Activated naive CD4-positive, alpha-beta T cell treated with Interleukin-2 at 50 U/mL for 16 hours (primary cell): ENCODE data around the gene TBX15.
"Not testable (repeated sequence)": the region's sequence is repeated elsewhere in the genome, so short reads cannot be mapped to it uniquely, and the experiment has no call there.

Experiments
- DNase-seq: peaks from one replicate; pipeline ENCODE4 v3.0.0-alpha.2; 2020

The TBX15 gene

GRCh38 chr1:118923319-118923718 is 64.8 kb downstream of the TBX15 start:
- DNase-seq: no peak

DNA sequence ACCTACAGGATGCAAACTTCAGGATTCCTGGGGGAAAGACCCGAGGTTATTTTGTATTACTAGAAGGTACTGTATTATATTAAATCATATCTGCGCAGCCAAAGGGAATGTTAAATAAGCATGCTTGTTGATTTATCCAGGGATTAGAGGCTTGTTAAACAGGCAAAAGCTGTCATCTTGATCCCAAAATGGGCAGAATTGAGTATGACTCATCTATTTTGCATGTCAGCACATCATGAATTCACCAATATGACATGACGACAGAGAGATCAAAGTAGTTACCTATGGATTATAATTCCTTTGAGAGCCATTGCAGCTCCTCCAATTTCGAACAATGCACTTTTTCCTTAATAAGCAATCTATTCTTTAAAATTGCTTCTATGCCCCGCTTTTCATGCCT is 66.1 kb downstream of the TBX15 start:
- no peak for DNase-seq

GRCh38 chr1:118920124-118920717 is 67.9 kb downstream of the TBX15 start:
- no peak for DNase-seq

DNA sequence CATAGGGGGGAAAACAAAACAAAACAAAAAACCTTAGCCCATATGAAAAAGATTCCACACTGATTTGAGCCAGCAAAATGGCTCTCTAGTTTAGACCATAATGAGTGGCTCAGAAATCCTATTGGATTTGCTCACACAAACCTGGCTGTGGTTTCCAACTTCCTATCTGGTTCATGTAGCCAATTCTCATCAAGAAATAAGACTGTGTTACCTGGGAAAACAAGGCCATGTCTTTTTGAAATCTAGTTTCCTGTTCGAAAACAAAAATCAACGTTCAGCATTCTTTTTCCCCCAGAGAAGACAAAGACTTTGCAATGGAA is 69.2 kb downstream of the TBX15 start:
- DNase-seq: no peak

- DNase-seq: no peak
Measured at GRCh38 chr1:118918230-118918939, 69.8 kb downstream of the TBX15 start.

DNA sequence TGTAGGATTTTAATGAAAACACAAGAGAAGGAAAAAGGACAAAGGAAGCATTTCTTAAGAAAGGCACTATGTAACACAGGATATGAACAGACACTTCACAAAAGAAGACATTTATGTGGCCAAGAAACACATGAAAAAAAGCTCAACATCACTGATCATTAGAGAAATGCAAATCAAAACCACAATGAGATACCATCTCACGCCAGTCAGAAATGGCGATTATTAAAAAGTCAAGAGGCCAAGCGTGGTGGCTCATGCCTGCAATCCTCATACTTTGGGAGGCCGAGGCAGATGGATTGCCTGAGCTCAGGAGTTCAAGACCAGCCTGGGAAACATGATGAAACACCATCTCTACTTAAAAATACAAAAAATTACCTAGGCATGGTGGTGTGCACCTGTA is 71.8 kb downstream of the TBX15 start:
- not testable (repeated sequence) for DNase-seq

- no peak for DNase-seq
Measured at GRCh38 chr1:118914379-118915161, 73.6 kb downstream of the TBX15 start.

DNA sequence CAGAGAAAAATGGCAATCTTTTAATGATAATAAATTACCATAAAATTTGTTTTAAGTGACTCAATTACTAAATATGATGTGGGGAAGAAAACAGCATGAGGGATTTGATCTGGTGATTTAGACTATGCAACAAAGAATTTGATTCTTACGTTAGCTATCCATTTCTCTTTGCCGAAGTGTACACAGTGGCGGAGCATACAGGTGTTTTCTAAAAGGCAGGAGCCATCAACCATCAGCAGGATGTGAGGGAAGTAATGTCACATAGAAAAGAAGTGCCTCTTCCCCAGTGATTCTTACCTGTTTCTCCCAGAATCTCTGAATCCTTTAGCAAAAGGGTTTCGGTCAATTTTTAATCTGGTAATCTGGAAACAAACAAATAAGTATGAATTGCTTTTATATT is 74.3 kb downstream of the TBX15 start:
- DNase-seq: no peak

DNA sequence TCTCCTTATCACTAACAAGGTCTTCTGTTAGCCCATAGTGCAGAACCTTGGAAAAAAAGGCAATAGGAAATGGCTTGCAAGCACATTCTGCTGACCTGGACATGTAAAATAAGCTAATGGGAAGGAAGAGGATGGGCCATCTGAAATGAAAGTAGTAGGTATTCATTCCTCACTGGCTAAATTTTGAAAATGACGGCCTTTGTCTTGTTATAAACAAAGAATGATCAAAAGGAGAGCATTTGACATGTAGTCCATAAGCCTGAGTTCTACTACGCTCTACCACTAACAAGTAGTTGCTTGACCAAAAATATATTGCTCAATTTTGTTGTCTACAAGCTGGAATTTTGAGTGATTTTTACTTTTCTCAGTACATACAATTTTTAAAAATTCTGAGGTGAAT is 75.6 kb downstream of the TBX15 start:
- DNase-seq: no peak

DNA sequence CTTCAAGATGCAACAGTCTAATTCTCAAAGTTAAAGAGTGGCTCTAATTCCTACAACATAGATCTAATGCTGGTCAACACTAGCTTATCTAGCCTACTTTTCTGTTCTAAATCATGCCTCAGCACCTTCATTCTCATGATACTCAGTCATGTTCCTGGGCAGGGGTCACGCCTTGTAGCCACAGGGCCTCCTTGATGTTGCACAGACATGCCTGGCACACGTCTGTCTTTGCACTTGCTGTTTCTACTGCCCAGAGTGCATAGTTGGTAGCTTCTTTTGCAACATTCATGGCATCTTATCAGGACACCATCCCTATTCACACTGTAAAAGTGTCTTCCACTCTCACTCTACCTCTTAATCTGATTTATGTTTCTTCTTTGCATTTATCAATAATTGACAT is 76.6 kb downstream of the TBX15 start:
- DNase-seq: no peak

- DNase-seq: no peak
Measured at GRCh38 chr1:118907466-118907865, 80.7 kb downstream of the TBX15 start.

DNA sequence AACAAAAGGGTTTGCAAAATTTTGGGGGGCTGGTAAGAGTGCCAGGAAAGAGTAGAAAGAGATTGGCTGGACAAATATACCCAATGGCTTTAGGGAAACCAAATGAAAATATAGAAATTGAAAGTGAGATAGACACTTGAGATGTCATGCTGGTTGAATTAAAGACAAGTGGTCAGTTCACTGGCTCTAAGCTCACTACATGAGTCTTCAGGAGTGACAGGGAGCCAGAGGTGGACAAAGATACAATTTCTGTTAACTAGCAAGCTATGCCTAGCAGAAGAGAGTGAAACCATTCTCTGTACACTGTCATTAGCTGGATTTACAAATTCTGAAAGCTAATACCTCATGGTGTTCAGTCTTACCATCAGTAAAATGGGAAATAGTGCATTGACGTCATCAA is 82.5 kb downstream of the TBX15 start:
- DNase-seq: no peak

- no peak for DNase-seq
Measured at GRCh38 chr1:118905196-118905595, 82.9 kb downstream of the TBX15 start.

DNA sequence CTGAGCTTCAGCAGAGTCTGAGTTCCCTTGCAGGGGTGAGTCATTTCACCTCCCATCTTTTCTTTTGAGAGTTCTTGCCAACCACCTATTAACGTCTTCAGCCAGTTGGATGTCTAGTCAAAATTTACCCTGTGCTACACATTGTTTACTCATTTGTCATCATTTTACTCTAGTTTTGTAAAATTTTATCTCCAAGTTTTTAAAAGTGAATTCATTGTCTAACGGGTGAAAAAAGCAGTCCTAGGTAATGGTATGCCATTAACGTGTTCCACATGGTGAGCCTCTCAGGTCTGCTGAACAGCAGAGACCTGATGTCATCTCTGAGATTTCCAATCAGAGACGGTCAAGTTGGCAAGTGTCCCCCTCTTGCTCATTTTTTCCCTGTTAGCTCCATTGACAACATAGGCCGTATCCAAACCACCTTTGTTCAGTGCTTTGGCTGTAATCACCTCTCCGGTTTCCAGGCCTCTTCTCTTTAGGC is 85.4 kb downstream of the TBX15 start:
- no peak for DNase-seq

- DNase-seq: no peak
Measured at GRCh38 chr1:118902299-118902698, 85.8 kb downstream of the TBX15 start.

DNA sequence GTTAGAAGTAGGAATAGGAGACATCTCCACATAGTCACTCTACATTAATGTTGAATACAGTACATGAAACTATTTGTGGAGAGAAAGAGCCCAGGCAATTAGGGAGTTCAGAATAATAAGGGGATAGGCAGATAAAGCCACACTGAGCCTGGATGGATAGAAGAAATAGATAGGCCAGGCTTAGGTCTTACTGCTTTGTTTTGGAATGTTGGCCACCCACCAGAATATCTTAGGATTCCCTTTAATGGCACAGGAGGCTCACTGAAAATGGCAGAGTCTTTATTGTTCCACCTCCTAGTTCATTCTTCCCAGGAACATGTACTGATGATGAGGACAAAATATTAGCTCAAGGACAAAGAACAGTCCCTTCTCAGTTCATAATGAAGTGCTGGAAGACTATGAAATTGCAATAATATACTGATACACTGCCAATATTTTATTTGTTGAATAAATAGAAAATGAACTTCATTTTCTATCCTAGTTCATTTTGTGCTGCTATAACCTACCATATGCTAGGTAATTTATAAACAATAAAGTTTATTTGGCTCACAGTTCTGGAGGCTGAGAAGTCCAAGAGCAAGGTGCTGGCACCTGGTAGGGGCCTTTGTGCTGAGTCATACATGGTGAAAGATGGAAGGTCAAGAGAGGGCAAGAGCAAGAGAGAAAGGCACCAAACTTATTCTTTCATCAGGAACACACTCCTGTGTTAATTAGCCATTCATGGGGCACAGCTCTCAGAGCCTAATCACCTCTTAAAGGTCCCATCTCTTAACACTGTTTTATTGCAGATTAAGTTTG is 87.3 kb downstream of the TBX15 start:
- DNase-seq: no peak

DNA sequence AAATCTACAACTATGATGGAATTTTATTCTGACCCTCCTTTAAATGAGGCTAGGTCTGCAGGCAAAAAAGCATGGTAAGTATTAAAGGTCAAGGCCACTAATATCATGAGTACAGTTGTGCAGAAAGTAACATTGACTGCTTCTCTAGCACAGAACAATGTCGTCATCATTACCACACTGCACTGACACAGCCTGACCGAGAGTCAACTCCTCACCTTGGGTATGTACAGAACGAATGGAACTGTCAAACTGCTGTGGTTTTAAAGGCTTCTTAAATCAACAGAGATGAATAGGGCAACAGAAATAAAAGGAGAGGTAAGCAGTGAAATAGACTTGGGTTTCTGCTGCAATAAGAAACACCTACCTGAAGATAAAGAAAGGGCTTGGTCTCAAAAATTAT is 88.8 kb downstream of the TBX15 start:
- DNase-seq: no peak

- no peak for DNase-seq
Measured at GRCh38 chr1:118898712-118899111, 89.4 kb downstream of the TBX15 start.

- DNase-seq: no peak
Measured at GRCh38 chr1:118896416-118896815, 91.7 kb downstream of the TBX15 start.

DNA sequence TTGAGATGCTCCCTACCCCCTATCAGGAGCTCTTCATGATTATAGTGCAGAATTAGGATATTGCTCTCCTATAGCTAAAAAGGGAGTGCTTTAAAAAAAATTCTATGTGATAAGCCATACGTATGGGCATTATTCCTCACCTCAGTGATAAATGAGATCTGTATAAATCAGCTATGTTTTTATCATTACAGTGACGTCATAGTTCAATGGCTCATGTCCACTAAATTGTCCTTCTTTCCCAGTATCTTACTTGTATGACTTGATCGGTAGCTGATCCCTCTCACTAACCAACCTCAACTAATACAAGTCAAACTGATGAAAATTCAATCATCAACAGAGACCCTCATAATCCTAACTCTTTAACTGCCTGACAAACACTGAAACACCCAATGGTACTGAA is 93.3 kb downstream of the TBX15 start:
- DNase-seq: no peak

GRCh38 chr1:118890851-118891384 is 97.2 kb downstream of the TBX15 start:
- no peak for DNase-seq

- no peak for DNase-seq
Measured at GRCh38 chr1:118884946-118885345, 103.2 kb downstream of the TBX15 start.

- DNase-seq: no peak
Measured at GRCh38 chr1:118881751-118882150, 106.4 kb downstream of the TBX15 start.
